NCI-H1417 treated with DMSO at 0.1 percent for 48 hours (cell line): ENCODE measurements around the gene PHYKPL.

Experiments used
- DNase-seq: peaks from one replicate; lab custom pipeline; 2025; lab: John Stamatoyannopoulos, UW

Gene PHYKPL

DNA sequence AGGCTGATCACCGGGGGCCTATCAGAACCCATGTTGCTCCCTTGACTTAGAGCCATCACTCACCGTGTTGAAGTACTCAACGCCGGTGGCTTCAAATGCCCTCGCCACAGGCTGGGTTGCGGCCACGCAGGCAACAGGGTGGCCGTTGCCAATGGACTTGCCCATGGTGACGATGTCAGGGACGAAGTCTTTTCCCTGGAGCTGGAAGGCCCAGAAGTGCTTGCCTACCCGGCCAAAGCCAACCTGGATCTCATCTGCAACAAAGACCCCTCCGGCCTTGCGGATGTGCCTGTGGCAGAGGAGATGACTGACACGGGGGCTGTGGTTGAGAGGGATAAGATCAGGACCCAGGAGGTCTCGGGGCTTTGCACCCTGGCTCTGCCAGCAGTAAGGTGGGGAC lies 10.3 kb downstream of the PHYKPL start:
- no peak for DNase-seq

DNA sequence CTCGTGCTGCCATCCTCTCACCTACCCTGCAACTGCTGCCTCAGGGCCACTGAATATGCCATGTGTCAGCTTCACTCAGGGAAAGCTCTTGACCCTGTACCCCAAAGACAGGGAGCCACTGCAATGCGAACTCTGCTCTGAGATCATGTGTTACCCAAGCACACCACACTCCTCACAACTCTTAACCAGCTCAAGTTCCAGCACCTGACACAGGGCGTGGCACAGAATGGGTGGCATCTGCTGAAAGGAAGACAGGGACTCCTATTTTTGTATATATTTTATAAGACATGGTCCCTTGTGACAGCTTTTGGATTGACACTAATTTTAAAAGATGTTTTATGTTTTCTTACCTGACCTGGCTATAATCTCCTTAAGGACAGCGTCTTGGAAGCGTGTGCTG lies 10.7 kb downstream of the PHYKPL start:
- no peak for DNase-seq

DNA sequence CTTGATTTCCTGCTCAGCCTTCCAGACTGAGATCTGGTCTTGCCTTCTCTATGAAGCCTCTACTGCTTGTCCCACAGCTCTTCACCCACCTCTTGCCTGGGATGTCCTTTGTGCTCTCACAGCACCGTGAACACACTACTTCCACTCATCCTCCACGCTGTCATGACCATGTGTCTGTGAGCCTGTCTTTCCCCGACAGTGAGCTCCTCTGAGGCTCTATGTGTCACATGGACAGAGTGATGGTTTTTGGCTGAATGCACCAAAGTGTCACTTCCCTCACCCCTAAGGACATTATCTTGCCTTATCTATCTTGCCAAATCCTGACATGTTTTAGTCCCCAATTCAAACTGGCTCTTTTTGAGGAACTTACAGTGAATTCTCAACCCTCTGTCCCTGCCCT lies 11.3 kb downstream of the PHYKPL start:
- no peak for DNase-seq

DNA sequence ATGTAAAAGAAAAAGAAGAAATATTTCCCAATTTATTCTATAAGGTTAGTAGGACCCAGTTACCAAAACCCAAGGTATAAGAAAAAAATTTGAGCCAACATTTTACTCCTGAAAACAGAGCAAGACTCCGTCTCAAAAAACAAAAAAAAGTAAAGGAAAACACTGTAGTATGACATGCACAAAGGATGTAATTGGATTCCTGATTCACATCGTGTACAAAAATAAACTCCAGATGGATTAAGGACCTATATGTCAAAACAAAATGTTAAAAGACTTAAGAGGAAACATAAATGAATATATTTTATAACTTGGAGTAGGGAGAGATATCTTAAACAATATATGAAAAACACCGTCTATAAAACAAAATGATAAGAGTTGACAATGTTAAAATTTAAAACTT lies 13.8 kb downstream of the PHYKPL start:
- DNase-seq: no peak

DNA sequence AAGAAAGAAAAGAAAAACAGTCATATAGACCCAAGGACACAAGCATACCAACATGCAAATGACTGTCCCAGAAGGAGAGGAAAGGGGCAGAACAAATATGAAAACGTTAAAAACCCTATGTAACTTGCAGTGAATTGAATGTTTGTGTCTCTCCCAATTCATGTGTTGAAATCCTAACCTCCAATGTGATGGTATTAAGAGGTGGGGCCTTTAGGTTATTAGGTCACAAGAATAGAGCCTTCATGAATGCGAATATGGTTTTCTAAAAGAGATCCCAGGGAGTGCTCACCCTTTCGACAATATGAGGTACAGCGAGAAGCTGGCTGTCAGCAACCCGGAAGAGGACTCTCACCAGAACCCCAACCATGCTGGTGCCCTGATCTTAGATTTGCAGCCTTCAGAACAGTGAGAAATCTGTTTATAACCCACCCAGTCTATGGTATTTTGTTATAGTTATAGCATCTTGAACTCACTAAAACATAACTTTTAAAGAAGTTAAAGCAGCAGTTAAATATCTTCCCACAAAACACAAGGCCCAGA lies 14.3 kb downstream of the PHYKPL start:
- no peak for DNase-seq

DNA sequence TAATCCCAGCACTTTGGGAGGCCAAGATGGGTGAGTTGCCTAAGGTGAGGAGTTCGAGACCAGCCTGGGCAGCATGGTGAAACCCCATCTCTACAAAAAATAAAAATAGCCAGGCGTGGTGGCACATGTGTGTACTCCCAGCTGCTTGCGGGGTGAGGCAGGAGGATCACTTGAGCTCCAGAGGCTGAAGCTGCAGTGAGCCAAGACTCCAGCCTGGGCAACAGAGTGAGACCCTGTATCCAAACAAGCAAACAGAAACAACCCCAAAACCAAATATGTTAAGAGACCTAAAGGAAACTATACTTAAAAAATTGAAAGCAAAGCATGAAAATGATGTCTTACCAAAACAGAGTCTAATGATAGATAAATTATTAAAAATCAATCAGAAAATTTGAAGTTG lies 15.8 kb downstream of the PHYKPL start:
- DNase-seq: no peak

DNA sequence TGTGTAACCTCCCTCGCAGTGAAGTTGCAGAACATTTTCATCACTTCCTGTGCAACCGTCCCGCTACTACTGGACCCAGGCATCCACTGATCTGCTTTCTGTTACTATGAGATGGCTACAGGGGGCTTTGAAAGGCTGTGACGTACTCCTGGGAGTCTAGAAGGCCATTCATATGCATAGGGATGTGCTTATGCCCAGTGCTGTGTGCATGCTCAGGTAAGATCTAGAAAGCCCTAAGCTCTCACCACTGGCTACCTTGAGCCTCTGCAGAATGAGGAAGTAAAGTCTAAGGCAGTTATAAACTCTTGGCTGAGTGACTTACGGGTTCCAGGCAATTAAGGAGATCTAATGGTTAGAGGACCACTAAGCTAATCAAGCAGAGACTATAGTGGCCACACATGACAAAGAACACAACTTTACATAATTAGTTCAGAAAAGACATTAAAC lies 16.5 kb downstream of the PHYKPL start:
- no peak for DNase-seq

DNA sequence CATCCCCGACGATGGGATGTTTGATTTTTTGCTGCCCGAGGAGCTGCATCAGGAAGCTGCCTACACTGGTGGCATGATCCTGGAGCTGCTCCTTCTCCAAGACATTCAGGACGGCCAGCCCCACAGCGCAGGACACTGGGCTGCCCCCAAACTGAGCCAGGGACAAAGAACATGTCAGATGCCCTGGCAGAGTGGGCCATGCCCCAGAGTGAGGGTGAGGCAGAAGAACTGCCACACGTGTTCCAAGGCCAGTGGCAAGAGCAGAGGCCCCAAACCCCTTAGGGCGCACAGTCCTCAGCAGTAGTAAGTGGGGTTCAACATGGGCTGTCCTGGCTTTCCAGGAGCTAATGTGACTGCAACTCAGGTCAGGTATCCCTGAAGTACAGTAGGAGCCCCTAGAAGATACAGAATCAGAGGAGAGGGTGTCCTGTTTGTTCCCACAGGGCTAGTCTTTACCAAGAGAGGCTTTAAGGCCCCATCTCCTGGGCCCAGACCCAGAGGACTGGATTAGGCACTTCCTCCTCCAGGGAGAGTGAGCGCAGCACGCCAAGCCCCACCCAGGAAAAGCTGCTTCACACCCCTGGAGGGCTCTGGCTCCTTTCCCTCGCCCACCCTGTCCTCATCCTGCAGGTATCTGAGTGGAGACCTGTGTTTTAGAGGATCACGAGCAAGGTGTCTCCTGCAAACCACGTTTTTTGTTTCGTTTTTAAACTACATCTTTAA lies 17.2 kb downstream of the PHYKPL start:
- DNase-seq: no peak

DNA sequence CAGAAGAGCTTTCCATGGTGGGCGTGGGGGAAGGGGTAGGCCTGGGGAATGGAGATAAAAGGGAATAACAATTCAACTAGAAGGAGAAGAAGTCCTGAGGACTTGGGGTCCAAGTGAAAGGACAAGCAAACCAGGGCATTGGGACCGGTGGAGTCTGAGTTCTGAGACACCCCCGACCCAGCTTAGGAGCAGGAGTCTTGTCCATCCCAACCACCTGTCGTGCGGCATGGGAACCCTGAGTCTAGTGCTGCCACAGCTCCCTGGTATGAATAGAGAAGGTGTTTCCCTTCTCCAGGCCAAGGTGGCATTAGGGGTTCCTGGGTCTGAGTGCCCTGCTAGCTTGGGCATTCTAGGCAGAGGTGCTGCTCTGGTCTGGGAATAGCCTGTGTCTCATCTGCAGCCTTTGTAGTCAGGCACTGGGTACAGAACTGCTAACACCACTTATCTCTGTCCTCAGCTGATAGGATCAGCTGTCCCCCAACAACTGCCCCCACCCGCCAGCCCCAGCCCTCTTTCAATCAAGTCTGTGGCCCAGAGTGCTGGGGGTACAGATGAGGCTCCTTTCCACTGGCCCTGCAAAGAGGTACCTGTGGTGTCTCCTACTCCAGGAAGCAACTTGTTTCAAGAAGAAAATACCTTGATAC lies 18.3 kb downstream of the PHYKPL start:
- DNase-seq: no peak

DNA sequence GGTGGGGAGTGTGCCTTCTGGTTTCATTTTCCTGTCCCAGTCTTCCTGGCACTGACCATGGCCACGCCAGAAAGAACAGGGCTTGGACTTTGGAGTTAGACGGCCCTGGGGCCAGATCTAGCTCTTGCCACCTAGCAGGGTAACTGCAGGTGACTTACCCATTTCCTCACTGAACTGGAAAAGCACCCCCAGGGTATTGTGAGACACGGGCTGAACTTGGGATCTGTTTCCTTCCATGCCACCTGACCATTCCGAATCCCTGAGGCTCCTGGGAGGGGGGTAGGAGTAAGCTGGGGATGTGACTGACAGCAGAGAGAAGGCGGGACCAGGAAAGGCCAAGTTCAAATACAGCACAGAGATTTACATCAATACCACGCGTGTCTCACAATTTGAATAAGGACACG lies 18.9 kb downstream of the PHYKPL start:
- DNase-seq: no peak

DNA sequence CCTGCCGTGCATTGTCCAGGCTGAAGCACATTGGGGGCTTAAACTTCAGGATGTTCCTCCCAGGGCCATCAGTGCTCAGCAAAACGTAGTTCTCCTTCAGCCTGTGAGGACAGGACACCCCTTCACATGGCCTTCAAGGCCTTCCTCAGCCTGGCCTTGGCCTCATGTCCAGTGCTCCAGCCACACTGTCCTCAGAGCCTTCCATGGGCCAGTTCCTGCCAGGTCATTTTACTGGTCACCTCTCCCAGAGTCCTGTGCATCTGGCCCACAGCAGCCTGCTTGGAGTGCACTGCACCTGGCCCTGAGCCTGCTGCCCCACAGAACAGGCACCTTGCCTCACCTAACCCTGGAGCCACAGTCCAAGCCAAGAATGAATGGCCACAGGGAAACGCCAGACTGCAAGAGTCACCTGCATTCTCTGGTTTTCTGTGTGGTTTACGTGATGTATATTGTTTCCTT lies 19.6 kb downstream of the PHYKPL start:
- DNase-seq: no peak

DNA sequence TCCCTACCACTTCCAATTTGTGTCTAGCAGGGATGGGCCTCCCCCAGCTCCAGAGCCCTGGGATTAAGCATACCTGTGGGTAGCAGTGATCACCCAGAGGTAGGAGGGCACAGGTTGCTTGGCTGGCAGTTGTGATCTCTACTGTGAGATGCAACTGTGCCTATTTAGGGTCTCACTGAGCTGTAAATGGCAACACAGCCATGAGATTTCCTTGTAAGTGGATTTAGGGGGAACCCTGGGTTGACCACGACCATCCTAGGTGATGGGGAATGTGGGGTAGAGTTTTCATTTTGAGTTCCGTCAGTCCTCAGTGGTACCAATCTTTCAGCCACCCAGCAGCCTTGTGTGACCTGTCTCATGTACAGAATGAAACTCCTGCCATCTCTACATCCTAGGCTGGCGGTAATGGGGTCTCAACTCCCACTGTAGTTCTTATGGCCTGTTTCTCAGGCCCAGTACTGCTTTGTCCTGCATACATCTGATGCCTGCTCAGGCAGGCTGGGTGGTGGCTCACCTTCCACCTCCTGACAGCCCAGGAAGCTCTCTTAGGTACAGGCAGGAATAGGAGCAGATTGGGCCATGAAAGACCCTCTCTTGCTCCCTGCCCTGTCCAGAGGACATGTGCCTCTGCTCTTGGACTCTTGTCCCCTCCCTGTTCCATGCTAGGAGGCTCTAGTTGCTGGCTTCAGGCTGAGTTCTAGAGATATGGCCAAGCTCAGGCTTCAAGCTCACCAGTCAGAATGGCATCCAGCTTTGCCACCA lies 20.2 kb downstream of the PHYKPL start:
- no peak for DNase-seq

DNA sequence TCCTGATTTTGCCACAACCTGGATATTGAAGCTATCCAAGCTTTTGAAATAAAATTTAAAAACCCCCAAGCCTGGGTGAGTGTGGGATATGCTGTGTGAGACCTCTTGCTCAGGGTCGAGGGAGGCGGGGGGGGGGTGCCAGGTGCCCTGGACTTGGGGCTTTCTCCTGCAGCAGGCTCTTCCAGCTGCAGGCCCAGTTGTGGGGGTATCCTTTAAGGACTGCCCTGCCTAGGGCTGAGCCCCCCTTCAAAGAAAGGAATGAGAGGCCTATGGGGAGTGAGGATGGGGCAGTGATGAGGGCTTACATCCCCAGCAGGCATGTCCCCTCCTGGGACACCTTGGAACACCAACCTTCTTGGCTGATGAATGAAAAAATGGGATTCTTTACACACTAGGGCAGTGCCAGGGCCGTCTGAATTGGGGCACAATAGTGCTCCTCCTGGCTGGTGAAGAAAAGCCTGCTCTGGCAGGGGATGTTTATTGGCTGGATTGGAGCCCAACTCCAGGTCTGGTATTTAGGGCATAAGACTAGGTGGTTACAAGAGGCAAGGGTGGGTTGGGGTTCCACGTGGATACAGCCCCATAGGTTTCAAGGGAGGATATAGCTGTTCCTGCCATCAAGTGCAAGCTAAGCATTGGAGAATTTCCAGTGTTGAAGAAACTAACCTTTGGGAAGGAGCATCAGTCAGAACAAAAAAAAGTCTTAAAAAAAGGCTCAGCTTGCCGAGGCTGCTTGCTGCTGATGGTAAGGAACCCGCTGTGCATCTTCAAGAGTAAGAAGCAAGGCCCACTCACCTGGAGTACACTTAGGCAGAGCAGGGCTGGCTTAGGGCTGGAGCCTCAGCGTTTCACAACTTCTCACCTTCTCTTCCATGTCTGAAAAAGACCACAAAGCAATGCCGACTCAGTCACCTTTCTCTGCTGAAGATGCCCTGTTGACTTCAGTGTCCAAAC lies 21.2 kb downstream of the PHYKPL start:
- DNase-seq: no peak

DNA sequence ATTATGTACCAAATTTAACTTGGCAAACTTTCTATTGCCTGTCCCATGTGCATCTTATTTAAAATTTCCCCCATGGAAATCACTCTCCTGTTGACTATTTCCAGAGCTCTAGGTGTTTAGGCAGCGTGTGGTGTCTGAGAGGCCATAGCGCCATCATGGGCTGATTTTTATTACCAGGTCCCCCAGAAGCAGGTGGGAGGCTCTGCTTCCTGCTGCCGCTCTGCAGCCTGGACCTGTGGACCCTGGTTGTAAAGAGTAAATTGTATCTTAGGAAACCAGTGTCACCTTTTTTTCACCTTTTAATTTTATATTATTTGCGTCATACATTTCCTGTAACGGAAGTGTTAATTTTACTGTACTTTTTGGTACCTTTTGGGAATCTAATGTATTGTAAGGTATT lies 21.9 kb downstream of the PHYKPL start:
- DNase-seq: no peak

DNA sequence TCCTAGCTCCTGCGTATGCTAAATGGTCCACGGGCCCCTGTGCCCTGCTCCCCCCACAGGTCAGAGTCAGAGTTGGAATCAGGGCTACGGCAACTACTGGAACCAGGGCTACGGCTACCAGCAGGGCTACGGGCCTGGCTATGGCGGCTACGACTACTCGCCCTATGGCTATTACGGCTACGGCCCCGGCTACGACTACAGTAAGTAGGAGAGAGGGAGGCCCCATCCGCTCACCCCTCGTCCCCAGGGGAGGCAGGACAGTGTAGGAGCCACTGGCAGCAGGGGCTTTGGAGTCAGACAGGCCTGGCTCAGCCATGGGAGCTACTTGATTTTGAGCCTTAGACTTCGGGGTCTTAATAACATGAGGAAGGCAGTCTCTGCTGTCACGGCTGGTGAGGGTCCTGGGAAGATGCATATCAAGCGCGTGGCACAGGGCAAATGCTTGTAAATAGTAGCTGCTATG lies 22.5 kb downstream of the PHYKPL start:
- DNase-seq: no peak

DNA sequence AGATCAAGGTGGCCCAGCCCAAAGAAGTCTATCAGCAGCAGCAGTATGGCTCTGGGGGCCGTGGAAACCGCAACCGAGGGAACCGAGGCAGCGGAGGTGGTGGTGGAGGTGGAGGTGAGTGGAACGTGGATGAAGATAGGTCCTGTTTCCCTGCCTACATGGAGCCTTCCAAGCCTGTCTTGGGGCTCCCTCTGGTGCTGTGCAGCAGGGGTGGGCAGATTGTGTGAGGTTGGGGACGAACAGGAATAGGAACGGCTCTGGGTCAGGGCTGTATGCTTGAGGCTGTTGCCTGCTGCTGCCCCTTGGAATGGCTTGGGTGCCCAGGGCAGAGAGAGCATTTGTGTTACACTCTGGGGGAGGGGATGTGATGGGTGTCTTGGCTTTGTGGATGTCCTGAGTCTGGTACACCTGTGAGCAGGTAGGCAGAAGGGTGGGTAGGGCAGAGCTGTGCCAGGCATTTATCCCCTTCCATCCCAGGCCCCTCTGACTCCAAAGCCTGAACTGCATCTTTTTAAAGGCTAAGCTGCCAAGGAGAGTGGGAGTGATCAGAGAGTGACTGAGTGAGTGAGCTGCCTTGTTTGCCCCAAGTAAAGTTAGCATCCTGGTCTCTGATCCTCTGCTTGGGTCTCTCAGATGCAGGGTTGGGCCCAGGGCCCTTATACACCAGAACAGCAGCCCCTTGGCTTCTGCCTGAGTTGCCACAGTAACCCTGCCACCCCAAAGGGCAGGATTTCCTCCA lies 23.1 kb downstream of the PHYKPL start:
- no peak for DNase-seq

DNA sequence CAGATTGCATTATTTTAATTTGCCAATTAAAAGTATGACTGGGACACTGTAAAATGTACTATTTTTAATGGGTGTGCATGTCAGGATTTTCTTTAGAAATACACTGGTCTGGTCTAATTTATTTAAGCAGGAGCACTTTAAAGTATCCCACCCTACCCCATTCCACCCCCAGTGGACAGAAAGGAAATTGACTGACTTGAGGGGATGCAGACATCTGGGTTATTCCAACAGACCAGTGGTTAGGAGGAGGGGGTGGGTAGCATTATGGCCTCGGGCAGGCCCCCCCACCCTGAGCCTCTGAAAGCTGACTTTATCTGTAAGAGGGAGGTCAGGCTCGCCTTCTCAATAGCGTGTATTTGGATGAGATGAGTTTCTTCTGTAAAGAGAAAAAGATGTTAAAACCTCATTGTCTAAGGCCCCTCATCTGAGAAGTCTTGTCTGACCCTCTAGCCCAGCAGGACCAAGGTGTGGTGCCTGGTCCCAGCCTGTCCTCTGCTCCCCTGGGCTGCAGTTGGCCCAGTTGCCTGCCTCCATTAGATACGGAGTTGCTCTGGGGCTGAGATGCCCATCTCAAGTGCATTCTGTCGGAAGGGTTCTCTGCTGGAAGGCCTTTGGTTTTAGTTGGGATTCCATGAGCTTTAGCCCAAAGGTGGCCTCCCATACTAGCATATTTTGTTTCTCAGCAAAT lies 23.9 kb downstream of the PHYKPL start:
- no peak for DNase-seq

DNA sequence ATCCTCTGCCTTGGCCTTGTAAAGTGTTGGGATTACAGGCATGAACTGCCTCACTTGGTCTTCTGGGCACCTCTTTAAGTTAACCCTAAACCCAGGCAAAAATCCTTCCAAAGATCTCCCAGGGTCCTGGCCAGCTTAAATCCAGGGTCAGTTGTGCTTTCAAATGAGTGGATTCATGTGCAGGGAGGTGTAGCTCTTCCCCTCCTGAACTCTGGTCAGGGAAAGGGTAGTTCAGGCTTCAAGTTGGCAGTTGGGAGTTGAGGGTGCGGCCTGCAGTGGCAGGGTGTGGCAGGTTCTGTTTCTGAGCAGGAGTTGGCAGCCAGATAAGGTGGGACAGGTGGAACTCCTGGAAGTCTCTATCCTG lies 24.7 kb downstream of the PHYKPL start:
- no peak for DNase-seq

DNA sequence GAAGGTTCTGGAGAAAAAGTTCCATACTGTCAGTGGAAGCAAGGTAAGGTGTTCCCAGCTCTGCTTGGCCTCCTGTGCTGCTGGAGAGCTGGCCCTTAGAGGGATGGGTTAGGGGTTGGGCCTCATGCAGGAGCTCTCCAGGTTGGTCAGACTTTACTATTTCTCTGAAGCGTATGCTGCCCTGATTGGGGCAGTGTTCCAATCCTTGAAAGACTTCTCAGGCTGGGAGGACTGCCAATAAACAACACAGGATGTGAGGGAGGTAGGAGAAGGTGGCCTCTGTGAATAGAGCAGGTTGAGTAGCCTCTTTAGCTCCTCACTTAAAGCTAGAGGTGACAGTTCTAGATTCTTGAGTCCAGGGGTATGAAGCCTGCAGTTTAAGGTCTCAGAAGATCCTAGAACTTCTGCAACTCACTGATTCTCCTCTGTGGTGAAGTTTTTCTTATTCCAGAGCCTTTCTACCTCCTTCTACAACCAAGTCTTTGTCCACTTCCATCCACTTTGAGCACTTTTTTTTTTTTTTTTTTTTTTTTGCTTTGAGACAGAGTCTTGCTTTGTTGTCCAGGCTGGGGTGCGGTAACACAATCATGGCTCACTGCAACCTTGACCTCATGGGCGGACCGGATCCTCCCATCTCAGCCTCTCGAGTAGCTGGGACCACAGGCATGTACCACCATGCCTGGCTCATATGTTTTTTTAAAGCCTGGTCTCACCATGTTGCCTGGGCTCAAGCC lies 25.3 kb downstream of the PHYKPL start:
- DNase-seq: no peak
